ENCODE data around the gene FLYWCH2.

The FLYWCH2 gene

DNA sequence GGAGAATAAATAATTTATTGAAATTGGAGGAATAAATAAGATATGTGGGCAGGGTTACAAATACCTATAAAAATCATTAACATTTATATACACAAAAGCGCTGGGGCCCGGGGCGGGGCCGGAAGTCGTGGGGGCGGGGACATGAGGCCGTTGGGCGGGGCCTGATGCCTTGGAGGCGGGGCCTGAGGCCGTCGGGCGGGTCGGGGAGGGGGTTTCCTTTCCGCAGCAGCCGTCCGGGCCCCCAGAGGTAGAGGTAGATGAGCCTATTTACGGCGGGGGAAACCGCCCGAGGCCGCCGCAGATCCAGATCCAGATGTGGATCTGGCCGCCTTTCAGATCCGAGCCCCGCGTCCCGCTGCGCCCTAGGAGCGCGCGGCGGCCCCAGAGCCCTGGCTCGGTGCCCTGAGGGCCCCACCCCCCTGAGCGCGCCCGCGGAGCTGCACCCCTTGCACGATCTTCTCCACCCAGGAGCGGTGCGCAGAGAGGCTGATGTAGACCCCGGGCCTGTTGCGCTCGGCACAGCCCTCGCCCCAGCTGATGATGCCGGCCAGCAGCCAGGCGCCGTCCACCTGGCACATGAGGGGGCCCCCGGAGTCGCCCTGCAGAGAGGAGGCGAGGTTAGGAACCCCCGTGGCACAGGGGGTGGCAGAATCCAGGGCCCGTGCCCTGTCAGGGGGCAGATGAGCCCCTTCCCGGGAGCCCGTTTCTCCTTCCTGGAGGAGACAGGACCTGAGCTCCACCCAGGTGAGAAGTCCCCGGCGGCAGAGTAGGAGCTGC is 30.1 kb upstream of the FLYWCH2 start:
- peak in 1 of 10 donors; percentile 64 for DNase-seq
- intact Hi-C loops (cut with DNase I) = no loop called here

DNA sequence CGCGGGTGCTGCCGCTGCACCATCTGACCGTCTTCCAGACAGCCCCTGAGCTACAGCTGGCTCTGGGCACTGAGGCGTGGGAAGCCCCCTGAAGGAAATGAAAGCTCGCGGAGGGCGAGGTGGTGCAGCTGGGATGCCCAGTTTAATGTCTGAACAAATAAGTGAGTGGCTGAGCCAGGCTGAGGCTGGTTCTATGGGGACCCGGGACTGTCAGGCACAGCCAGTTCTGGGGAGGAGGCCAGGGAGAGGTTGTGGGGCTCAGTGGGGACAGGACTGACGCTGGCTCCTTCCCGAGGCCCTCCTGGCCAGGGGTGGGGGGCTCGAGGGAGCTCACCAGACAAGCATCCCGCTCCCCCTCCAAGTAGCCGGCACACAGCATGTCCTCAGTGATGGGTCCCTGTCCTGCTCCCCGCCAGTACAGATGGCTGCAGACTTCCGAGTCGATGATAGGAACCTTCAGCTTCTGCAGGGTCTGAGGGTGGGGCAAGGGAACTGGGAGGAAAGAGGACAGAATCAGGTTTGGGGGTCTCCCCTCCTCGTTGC is 29.4 kb upstream of the FLYWCH2 start:
- peak in 1 of 10 donors; percentile 46 for DNase-seq
- intact Hi-C loops (cut with DNase I) = no loop called here

DNA sequence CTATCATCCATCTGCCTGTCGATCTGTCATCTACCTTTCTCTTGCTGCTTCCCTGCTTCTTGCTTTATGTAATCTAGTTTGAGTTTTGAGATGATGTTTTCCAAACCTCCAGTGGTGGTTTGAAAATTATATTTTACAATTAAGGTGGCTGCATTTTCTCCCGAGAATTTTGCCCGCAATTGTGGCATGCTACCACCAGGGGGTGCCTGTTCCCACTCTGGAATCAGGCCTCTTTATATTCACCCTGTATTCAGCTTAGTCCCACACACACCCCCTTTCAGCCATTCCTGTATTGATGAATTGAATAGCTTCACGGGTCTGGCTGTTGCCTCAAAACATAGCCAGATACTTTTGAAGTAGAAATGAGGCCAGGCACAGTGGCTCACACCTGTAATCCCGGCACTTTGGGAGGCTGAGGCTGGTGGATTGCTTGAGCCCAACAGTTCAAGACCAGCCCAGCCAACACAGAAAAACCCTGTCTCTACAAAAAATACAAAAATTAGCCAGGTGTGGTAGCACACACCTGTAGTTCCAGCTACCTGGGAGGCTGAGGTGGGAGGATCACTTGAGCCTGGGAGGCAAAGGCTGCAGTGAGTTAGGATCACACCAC is 28.2 kb upstream of the FLYWCH2 start:
- intact Hi-C loops (cut with DNase I) = no loop called here
- DNase-seq = no peak

DNA sequence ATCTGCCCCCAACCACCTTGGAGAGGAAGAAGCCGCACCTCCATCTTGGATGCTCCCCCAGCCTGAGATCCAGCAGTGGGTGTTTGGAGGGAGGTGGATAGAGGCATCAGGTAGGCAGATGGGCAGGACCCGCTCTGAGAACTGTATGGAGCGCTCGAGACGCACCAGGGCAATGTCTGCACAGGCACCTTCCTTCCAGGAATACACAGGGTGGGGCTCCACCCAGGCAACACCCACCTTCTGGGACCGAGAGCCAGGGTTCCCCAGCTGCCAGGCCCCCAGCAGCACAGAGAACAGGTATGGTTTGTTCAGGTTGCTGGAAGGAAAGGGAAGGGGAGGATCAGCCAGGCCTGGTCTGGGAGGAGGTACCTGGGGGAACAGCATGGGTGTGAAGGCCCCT is 27.5 kb upstream of the FLYWCH2 start:
- peak in 2 of 10 donors; percentile 10 to 59 for DNase-seq
- intact Hi-C loops (cut with DNase I) = no loop called here

DNA sequence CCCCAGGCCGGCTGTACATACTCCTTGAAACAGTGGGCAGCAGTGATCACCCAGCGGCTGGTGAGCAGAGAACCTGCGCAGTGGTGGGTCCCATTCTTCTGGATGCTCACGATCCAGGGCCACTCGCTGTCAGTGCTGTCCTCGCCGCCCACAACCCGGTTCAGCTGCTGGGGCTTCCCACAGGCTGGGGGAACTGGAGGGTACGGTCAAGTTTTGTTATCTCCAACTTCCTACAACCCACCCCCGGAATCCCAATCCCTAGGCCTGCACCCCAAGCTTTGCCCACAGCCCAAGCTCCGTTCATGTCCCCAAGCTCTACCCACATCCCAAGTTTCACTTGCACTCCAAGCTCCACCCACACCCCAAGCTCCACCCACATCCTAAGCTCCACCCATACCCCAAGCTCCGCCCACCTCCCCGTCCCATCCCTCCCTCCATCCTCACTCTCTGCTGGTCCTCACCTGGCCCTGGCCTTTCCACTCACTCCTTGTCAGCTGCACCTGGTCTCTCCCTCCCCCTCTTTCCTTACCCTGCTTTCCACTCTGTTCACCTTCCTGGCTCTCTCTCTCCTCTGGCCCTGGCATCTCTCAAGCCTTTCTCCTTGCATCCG is 26.8 kb upstream of the FLYWCH2 start:
- DNase-seq = peak in 1 of 10 donors; percentile 43
- intact Hi-C loops (cut with DNase I) = no loop called here

DNA sequence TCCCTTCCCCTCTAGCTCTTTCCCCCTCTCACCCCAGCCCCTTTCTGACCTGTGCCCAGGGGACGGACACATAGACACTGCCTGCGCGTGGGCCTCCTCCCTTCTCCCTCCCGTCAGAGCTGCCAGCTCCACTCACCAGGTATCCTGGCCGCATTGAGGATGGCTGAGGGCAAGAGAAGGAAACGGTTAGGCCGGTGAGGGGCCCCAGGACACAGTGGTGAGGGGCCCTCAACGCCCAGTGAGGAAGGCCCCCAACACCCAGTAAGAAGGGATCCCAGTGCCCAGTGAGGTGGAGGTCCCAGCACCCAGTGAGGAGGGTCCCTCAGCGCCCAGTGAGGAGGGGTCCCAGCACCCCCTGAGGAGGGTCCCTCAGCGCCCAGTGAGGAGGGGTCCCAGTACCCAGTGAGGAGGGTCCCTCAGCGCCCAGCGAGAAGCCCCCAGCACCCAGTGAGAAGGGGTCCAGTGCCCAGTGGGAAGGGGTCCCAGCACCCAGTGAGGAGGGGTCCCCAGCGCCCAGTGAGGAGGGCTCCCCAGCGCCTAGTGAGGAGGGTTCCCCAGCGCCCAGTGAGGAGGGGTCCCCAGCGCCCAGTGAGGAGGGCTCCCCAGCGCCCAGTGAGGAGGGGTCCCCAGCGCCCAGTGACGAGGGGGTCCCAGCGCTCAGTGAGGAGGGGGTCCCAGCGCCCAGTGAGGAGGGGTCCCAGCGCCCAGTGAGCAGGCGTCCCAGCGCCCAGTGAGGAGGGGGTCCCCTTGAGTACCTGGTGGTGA is 26.1 kb upstream of the FLYWCH2 start:
- intact Hi-C loops (cut with DNase I) = no loop called here
- peak in 1 of 10 donors; percentile 42 for DNase-seq

DNA sequence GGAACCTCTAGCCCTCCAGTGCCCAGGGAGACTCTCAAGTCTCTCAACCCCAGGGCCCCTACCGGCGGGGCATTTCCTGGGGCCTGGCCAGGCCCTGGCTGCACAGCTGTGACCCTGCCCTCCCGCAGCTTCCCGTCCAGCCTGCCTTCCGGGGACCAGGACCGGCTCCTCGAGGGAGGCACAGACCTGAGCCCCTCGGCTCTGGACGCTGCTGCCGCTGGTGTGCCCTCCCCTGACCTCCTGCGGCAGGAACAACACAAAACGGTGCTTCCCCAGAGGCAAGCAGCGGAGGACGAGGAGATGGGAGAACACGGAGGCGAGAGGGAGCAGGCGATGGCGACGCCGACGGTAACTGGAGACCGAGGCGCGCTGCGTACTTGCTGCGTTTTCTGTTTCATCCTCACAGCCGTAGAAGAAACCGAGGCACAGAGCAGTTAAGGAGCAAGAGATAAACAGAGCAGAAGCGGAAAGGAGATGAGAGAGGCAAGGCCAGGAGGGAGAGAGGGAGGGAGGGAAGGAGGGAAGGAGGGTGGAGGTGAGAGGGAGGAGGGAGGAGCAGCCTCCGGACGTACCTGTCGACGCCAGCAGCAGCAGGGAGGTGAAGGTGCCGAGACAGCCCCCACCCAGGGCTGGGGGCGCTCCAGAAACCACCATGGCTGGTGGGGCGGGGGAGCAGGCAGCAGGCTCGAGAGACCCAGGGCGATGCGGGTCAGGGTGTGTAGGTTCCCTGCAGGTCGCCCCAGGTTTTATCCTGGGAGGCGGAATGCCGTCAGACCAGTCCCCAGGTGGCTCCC is 25.4 kb upstream of the FLYWCH2 start, which contains the start of gene PRSS22:
TSS of gene PRSS22 (minus strand) at position 720 of the 794 bp plus-strand sequence. CDS start at position 654, 66 bp downstream.
- intact Hi-C loops (cut with DNase I) = no loop called here
- peak in 1 of 10 donors; percentile 60 for DNase-seq

DNA sequence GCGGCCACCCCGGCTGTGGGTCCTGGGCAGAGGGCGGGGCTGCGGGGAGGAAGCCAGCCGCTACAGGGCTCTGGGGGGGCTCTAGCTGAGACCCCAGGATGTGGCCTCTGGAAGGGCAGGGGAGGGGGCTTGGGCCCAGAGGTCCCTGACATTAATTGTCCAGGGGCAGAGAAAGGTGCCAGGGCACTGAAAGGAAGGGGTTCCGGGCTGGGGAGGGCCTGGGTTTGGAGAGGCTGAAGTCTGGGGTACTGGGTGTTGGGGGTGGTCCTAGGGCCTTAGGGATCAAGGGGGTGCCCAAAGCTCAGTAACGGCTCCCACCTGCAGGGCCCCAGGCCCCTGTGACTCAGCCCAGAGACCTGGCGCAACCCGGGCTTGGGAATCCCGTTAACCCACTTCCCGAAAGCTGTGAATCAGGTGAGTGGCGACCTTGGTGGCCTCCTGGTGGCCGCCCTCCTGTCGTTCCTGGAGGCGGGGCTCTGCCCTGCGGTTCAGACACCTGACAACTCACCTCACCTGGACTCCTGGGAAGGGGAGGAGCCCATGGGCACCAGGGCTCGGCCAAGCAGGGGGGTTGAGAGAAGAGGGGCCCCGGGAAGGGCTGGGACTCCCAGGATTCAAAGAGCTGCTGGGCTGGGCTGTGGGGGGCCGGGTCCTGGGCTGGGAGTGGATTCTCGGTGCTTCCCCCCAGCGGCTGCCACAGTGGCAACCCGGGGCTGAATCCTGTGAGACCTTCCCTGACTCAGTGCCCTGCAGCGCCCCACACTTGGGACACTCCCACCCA is 24.6 kb upstream of the FLYWCH2 start:
- intact Hi-C loops (cut with DNase I) = no loop called here
- peak in 1 of 10 donors; percentile 59 for DNase-seq

DNA sequence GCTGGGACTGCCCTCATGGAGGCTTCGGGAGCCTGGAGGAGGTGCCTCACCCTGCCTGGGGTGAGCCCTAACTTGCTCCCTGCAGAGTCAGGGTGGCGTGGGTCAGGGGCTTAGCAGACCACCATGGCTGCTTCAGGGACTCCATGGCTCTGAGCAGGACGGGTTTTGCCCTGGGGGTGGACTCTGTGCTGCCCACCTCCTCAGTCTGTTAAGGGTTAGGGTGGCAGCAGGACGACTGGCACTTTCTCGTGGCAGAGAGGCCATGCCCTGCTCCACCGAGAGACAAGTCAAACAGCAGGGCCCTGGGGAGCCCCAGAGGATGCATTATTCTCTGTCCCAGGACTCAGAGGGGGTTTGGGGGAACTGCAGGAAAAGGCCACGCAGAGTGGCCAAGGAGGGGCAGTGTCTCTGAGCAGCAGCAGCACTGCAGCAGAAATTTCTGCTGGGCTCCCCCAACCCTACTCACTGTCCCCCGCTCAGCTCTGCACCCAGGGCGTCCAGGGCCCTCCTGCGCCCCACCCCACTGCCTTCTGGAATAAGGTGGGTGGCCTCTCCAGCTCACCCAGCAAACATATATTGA is 23.2 kb upstream of the FLYWCH2 start:
- DNase-seq = peak in 2 of 10 donors; percentile 61 to 64
- intact Hi-C loops (cut with DNase I) = no loop called here

DNA sequence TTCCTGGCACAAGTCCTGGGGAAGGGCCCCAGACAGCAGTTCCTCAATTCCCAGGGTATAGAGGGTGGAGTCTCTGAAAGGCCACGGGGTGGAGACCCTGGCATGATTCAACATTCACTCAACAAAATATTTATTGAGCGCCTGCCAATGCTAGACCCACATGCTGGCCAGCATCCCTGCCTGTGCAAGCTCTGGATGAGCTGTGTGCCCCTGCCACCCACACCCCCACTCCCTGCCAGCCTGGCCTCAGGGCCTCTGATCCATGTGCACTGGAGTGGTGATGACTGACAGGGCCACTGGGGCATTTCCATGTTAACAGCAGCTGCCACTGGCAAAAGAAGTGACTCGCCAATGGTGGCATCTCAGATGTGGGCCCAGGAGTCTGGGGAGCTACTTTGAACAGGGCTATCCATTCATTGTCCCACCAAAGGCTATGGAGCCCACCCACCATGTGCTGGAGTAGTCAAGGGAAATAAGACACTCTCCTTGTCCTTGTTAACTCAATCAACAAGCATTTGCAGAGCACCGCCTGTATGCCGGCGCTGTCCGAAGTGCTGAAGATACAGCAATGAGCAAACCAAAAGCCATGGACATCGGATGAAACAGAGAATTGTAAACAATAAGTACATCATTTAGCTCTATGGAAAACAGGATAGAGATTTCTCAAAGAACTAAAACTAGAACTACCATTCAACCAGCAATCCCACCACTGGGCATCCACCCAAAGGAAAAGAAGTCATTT is 22.0 kb upstream of the FLYWCH2 start:
- intact Hi-C loops (cut with DNase I) = no loop called here
- peak in 2 of 10 donors; percentile 33 for DNase-seq

DNA sequence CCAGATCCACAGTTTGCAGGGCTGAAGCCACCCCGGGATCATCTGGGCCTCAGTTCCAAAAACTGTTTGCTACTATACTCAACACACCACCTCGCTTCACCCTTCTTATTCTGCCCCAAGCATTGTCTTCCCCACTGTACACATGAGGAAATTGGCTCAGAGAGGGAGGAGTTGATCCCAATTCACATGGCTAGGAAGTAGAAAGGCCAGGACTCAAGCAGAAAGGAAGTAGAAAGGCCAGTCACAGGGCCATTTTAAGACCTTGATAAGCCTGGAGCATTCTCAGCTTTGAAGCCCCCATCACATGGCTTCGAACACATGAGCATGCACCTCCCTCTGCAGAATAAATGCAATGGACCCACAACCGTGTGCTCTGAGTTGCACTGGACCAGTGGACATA is 17.4 kb upstream of the FLYWCH2 start:
- intact Hi-C loops (cut with DNase I) = loop anchor here (5.0 kb wide), 1 partner anchor 88 kb away; the partner anchor contains the start of gene ELOB
- no peak for DNase-seq

DNA sequence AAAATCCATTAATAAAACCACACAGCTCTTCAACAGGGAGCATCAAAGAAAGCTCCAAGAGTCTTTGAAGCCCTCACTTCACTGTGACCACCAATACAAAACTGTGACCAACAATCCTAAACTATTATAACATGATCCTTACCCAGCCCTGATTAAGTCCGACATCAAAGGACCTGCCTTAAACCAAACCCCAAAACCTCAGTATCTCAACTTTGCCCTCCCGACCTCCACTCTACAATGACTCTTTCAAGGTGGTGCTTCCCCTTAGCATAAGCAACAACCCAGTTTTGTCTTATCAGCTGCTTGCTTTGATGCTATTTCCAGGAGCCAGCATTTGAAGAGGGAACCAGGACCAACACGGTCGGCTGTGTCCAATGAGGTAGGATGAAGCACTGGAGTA is 16.6 kb upstream of the FLYWCH2 start:
- intact Hi-C loops (cut with DNase I) = loop anchor here (5.0 kb wide), 1 partner anchor 89 kb away; the partner anchor contains the start of gene ELOB
- no peak for DNase-seq

DNA sequence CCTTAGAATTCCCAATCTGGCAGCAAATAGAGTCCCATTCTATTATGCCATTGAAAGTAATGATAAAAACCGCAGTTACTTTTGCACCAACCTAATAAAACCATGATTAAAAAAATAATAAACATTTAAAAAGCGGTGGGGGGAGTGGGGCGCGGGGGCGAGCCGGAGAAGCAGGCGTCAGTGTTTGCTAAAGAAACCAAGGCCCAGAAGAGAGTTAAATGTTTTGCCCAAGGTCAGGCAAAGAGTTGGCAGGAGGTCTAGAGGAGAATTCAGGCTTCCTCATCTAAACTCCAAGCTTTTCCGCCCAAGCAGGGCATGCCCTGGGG is 15.4 kb upstream of the FLYWCH2 start:
- peak in 1 of 10 donors; percentile 3 for DNase-seq
- intact Hi-C loops (cut with DNase I) = loop anchor here (5.0 kb wide), 1 partner anchor 90 kb away; the partner anchor contains the start of gene ELOB

DNA sequence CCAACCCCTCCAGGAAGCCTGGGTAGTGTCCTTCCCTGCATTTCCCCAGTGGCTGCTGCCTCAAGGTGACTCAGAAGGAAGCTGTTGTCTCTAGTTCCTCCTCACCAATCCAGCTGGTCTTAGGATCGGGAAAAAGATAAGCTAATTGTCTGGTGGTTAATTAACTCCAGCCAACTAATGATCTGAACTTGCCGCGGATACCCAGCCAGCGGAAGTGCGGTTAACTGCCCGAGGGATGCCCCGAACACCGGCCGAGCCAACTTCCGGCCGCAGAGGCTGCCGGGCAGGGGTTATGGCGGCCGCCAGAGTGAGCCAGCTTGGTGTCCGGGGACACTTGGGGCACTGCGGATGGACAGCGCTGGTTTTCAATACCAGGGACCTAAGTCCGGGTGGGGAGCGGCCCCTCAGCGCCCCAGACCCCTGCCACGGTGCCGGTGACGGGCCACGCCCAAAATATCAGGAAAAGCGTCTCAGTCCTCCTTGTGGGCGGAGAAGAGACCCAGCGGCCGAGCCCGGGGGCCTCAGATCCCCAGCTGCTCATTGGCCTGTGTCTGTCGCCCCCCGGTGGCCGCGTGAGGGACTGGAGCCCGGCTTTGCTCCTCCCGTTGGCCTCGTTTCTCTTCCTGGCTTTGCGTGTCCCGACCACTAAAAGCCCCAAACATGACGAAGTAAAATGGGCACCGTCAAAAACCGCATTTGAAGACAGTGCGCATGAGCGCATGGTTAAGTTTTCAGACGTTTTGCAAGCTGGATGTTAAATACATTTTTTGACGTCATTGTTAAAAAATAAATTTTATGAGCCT is 14.8 kb upstream of the FLYWCH2 start:
- intact Hi-C loops (cut with DNase I) = loop anchor here (5.0 kb wide), 1 partner anchor 91 kb away; the partner anchor contains the start of gene ELOB
- peak; percentile 88 to 99 (median 94) for DNase-seq

DNA sequence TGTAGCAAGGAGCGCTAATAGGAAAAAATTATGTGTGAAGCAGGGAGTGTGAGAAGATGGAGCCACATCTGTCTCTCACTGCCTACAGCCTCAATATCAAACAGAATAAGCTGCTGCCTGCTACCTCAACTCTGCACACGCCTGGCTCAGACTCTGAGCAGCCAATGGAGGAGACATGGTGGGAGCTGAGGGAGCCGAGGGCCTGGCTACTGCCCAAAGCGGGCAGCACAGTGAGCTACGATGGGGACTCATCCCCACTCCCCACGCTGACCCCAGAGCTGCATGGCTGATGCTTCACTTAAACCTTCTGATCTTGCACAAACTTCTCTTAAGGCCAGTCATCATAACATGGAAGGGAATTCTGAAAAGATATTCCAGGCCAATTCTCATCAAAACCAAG is 11.1 kb upstream of the FLYWCH2 start:
- DNase-seq = no peak
- intact Hi-C loops (cut with DNase I) = no loop called here

DNA sequence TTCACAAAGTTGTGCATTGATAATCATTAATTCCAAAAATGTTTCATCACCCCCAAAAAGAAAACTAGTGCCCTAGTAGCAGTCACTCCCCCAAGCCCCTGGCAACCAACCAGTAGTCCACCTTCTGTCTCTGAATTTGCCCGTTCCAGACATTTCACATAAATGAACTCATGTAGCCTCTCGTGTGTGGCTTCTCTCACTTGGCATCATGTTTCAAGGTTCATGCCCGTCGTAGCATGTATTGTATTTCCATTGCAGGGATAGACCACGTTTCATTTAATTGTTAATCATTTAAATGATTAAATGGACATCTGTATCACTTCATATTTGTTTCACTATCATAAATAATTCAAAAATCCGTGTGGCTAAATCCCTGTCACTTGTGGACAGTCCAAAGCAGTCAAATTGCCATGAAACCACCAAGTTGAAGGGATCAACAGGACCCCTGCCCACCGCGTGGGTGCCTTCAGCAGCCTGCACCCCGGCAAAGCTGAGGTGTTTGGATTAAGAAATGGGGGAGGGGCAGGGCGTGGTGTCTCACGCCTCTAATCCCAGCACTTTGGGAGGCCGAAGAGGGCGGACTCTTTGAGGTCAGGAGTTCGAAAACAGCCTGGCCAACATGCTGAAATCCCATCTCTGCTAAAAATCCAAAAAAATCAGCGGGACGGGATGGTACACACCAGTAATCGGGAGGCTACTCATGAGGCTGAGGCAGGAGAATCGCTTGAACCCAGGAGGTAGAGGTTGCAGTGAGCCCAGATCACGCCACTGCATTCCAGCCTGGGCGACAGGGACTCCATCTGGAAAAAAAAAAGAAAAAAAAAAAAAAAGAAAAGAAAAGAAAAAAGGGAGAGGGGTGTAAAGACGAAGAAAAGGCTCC is 8.7 kb upstream of the FLYWCH2 start:
- no peak for DNase-seq
- intact Hi-C loops (cut with DNase I) = loop anchor here (2.0 kb wide), 1 partner anchor 45 kb away; no protein-coding TSS in a partner anchor
